ENCODE data around the gene SEMA4B. TPM values are rescaled to one million over a fixed set of nuclear protein-coding genes. Genes with fewer than 3 reads are reported as not detected.

SEMA4B gene
- total RNA-seq, 4 donors from 2014 or later = 81.7 to 146 (median 116) TPM

DNA sequence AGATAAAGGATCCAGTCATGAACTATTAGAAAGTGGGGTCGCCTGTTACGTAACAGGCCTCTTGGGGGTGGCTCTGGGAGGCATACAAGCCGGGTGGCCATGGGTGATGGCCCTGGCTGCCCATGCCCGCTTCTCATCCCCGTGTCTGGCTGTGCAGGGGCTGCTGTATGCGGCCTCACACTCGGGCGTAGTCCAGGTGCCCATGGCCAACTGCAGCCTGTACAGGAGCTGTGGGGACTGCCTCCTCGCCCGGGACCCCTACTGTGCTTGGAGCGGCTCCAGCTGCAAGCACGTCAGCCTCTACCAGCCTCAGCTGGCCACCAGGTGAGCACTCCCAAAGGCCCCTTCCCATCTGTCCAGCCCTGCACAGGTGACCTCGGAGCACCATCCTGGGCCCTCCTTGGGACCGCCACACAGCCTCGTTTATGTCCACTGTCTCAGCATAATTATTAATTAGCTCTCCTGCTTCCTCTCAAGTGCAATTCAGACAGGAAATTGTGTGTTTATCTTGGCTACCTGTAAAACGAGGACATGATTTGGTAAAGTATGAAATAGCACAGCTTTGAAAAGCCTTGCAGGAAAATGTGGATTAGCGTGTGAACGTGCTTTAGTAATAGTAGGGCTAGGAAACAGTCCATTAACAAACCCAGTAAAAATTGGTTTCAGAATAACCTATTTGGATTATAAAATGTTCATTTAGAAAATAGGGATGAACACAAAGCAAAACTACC lies 24.5 kb downstream of the SEMA4B start:
- DNase-seq (ENCODE audit: low spot score in 2 of 2) = no peak
- no peaks in the 10 kb centered on the region for H3K9me3 ChIP-seq
- H3K4me1 ChIP-seq = peaks cover 15% of the 10 kb centered on the region
- no peak overlapping the region for H3K27ac ChIP-seq
- WGBS = 87% methylated on average over 14 of the region's 18 CpGs
- H3K27me3 ChIP-seq = no peaks in the 10 kb centered on the region
- H3K36me3 ChIP-seq = peaks cover 94% of the 10 kb centered on the region
- H3K4me3 ChIP-seq = no peak overlapping the region
- TF ChIP-seq POLR2A (IDR thresholded peaks at IDR 0.05) = no peak

GRCh38 chr15:90227336-90227735 lies 26.2 kb downstream of the SEMA4B start:
- peaks cover 85% of the 10 kb centered on the region for H3K36me3 ChIP-seq
- H3K27me3 ChIP-seq = no peaks in the 10 kb centered on the region
- no peak overlapping the region for H3K4me3 ChIP-seq
- TF ChIP-seq EP300 (IDR thresholded peaks at IDR 0.05) (no peak), POLR2A (IDR thresholded peaks at IDR 0.05) (no peak), POLR2AphosphoS5 (IDR thresholded peaks at IDR 0.05) (no peak)
- TF ChIP-seq, protein P1, sequence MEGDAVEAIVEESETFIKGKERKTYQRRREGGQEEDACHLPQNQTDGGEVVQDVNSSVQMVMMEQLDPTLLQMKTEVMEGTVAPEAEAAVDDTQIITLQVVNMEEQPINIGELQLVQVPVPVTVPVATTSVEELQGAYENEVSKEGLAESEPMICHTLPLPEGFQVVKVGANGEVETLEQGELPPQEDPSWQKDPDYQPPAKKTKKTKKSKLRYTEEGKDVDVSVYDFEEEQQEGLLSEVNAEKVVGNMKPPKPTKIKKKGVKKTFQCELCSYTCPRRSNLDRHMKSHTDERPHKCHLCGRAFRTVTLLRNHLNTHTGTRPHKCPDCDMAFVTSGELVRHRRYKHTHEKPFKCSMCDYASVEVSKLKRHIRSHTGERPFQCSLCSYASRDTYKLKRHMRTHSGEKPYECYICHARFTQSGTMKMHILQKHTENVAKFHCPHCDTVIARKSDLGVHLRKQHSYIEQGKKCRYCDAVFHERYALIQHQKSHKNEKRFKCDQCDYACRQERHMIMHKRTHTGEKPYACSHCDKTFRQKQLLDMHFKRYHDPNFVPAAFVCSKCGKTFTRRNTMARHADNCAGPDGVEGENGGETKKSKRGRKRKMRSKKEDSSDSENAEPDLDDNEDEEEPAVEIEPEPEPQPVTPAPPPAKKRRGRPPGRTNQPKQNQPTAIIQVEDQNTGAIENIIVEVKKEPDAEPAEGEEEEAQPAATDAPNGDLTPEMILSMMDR (IDR thresholded peaks at IDR 0.05) = no peak
- WGBS = 83% methylated on average over 7 of the region's 7 CpGs
- H3K9me3 ChIP-seq = no peaks in the 10 kb centered on the region
- no peak overlapping the region for H3K27ac ChIP-seq
- DNase-seq (ENCODE audit: low spot score in 2 of 2) = no peak
- H3K4me1 ChIP-seq = peaks cover 20% of the 10 kb centered on the region

DNA sequence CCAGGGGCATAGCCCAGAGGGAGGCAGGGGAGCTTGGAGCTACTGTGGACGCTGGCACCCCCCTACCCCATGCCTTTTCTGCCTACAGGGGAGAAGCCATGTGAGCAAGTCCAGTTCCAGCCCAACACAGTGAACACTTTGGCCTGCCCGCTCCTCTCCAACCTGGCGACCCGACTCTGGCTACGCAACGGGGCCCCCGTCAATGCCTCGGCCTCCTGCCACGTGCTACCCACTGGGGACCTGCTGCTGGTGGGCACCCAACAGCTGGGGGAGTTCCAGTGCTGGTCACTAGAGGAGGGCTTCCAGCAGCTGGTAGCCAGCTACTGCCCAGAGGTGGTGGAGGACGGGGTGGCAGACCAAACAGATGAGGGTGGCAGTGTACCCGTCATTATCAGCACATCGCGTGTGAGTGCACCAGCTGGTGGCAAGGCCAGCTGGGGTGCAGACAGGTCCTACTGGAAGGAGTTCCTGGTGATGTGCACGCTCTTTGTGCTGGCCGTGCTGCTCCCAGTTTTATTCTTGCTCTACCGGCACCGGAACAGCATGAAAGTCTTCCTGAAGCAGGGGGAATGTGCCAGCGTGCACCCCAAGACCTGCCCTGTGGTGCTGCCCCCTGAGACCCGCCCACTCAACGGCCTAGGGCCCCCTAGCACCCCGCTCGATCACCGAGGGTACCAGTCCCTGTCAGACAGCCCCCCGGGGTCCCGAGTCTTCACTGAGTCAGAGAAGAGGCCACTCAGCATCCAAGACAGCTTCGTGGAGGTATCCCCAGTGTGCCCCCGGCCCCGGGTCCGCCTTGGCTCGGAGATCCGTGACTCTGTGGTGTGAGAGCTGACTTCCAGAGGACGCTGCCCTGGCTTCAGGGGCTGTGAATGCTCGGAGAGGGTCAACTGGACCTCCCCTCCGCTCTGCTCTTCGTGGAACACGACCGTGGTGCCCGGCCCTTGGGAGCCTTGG lies 27.0 kb downstream of the SEMA4B start:
- Histone ChIP-seq H3K9me3 (no peaks in the 10 kb centered on the region), H3K27ac (no peak overlapping the region), H3K27me3 (no peaks in the 10 kb centered on the region), H3K36me3 (peaks cover 78% of the 10 kb centered on the region), H3K4me3 (no peak overlapping the region), H3K4me1 (peaks cover 28% of the 10 kb centered on the region)
- WGBS = 91% methylated on average over 9 of the region's 38 CpGs
- TF ChIP-seq, protein P1 (IDR thresholded peaks at IDR 0.05) = no peak
- no peak for TF ChIP-seq POLR2A (IDR thresholded peaks at IDR 0.05)
- TF ChIP-seq EP300 (IDR thresholded peaks at IDR 0.05) = no peak
- TF ChIP-seq POLR2AphosphoS5 (IDR thresholded peaks at IDR 0.05) = no peak
- DNase-seq (ENCODE audit: low spot score in 2 of 2) = no peak

DNA sequence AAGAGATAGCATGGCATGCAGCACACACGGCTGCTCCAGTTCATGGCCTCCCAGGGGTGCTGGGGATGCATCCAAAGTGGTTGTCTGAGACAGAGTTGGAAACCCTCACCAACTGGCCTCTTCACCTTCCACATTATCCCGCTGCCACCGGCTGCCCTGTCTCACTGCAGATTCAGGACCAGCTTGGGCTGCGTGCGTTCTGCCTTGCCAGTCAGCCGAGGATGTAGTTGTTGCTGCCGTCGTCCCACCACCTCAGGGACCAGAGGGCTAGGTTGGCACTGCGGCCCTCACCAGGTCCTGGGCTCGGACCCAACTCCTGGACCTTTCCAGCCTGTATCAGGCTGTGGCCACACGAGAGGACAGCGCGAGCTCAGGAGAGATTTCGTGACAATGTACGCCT lies 27.8 kb downstream of the SEMA4B start:
- no peaks in the 10 kb centered on the region for H3K9me3 ChIP-seq
- DNase-seq (ENCODE audit: low spot score in 2 of 2) = no peak
- H3K4me1 ChIP-seq = peaks cover 33% of the 10 kb centered on the region
- H3K36me3 ChIP-seq = peaks cover 69% of the 10 kb centered on the region
- no peaks in the 10 kb centered on the region for H3K27me3 ChIP-seq
- H3K4me3 ChIP-seq = no peak overlapping the region
- no peak for TF ChIP-seq EP300 (IDR thresholded peaks at IDR 0.05)
- no peak for TF ChIP-seq POLR2A (IDR thresholded peaks at IDR 0.05)
- TF ChIP-seq, protein P1 (IDR thresholded peaks at IDR 0.05) = no peak
- TF ChIP-seq POLR2AphosphoS5 (IDR thresholded peaks at IDR 0.05) = no peak
- no peak overlapping the region for H3K27ac ChIP-seq
- 89% methylated on average over 15 of the region's 15 CpGs for WGBS

DNA sequence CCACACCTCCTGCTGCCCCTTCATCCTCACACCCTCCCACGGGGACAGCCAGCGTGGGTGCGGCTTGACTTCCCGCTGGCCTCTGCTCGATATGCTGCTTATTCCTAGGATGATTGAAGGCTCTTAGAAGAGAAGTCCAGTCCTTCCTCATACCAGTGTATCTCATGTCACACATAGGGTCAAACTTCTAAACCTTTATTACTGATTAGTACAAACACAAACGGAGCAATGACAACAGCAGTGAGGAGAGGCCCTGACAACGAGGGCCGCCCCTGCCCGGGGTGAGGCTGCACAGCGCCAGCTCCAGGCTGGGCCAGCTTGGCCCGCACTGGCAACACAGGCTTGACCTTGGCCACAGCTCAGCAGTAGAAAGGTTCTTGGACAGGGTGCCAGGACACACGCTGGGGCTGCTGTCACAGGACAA lies 29.0 kb downstream of the SEMA4B start:
- WGBS = 67% methylated on average over 12 of the region's 12 CpGs
- Histone ChIP-seq H3K27me3 (no peaks in the 10 kb centered on the region), H3K4me3 (no peak overlapping the region), H3K4me1 (peaks cover 43% of the 10 kb centered on the region), H3K9me3 (no peaks in the 10 kb centered on the region), H3K27ac (peak overlapping the region; percentile 29), H3K36me3 (peaks cover 58% of the 10 kb centered on the region)
- no peak for DNase-seq (ENCODE audit: low spot score in 2 of 2)
- TF ChIP-seq EP300 (IDR thresholded peaks at IDR 0.05) (no peak), POLR2A (IDR thresholded peaks at IDR 0.05) (no peak), POLR2AphosphoS5 (IDR thresholded peaks at IDR 0.05) (no peak)
- TF ChIP-seq, protein P1 (IDR thresholded peaks at IDR 0.05) = no peak
